Caco-2 (cell line): ENCODE results near the gene PDK1. TPM values are rescaled to one million over a fixed set of nuclear protein-coding genes. Genes with fewer than 3 reads are reported as not detected.

Experiments used
- BruUV-seq: library from RNA; stranded (reverse); fragments of 400-500 nt; replicated peaks from 2 replicates; lab custom pipeline; 2021; lab: Mats Ljungman, UMichigan
- CTCF ChIA-PET: fragments of 300-600 bp; sonication (Branson Sonifier 250); formaldehyde crosslinking; loops from one replicate; lab custom pipeline; 2022; ENCODE audit warnings: antibody characterized with exemption; lab: Charles Lee
- POLR2A ChIA-PET: fragments of 300-600 bp; sonication (Branson Sonifier 250); formaldehyde crosslinking; loops from one replicate; lab custom pipeline; 2022; ENCODE audit warnings: antibody characterized with exemption; lab: Charles Lee
- DNase-seq, 2 experiments: peaks; one replicate each; pipeline versions ENCODE4 v3.0.0 to v3.0.0-alpha.2; 2020 to 2022
- H3K27me3 ChIP-seq: replicated peaks from 2 replicates; pipeline ENCODE4 v1.6.0; 2011; ENCODE audit warnings: low read length; ENCODE audit not compliant: control insufficient read depth, insufficient read depth
- H3K36me3 ChIP-seq: 2 replicates; pipeline ENCODE4 v1.5.1; 2011; ENCODE audit warnings: low read length; ENCODE audit not compliant: control insufficient read depth, insufficient read depth
- H3K4me1 ChIP-seq: fragments of 250-450 bp; sonication (Bioruptor Pico); 2 replicates; pipeline ENCODE4 v1.5.1; 2020; ENCODE audit warnings: mild to moderate bottlenecking
- H3K4me3 ChIP-seq: 2 replicates; pipeline ENCODE4 v1.5.1; 2011; ENCODE audit warnings: low read depth, mild to moderate bottlenecking, control low read depth, low read length
- H3K9me3 ChIP-seq: fragments of 250-450 bp; sonication (Bioruptor Pico); 2 replicates; pipeline ENCODE4 v1.5.1; 2020; ENCODE audit warnings: mild to moderate bottlenecking, moderate library complexity
- H3K27ac Mint-ChIP-seq: one replicate; pipeline ENCODE4 v1.8.0; 2022; ENCODE audit warnings: mixed read lengths; ENCODE audit not compliant: unreplicated experiment
- H3K27me3 Mint-ChIP-seq: one replicate; pipeline ENCODE4 v1.8.0; 2022; ENCODE audit warnings: mixed read lengths; ENCODE audit not compliant: insufficient read depth, unreplicated experiment
- H3K36me3 Mint-ChIP-seq: one replicate; pipeline ENCODE4 v1.8.0; 2022; ENCODE audit warnings: mild to moderate bottlenecking, mixed read lengths; ENCODE audit not compliant: insufficient read depth, unreplicated experiment
- H3K4me1 Mint-ChIP-seq: one replicate; pipeline ENCODE4 v1.8.0; 2022; ENCODE audit warnings: low read depth, mixed read lengths; ENCODE audit not compliant: unreplicated experiment
- H3K4me3 Mint-ChIP-seq: one replicate; pipeline ENCODE4 v1.8.0; 2022; ENCODE audit warnings: mild to moderate bottlenecking, moderate library complexity, mixed read lengths; ENCODE audit not compliant: unreplicated experiment
- H3K9me3 Mint-ChIP-seq: one replicate; pipeline ENCODE4 v1.8.0; 2022; ENCODE audit warnings: mixed read lengths; ENCODE audit not compliant: unreplicated experiment
- CTCF ChIP-seq, 2 experiments: fragments of 200-600 bp in 1 of 2; IDR thresholded peaks; 1 replicate in 1 of 2; 2 replicates in 1 of 2; pipeline versions ENCODE4 v1.5.1 to v1.8.0; 2011 to 2022; ENCODE audit warnings: antibody characterized with exemption in 1 of 2, control low read depth in 1 of 2, inconsistent platforms in 1 of 2, low read depth in 1 of 2, low read length in 1 of 2, mild to moderate bottlenecking in 1 of 2, moderate library complexity in 1 of 2; ENCODE audit not compliant: insufficient read depth in 1 of 2, severe bottlenecking in 1 of 2, unreplicated experiment in 1 of 2
- intact Hi-C: fragments of 100-400 bp; cut with micrococcal nuclease; formaldehyde crosslinking; loops from one replicate; pipeline ENCODE4 v1.10.0; 2022; ENCODE audit not compliant: unreplicated experiment
- total RNA-seq: library from RNA; stranded (reverse); gene quantifications from 2 replicates; pipeline ENCODE4 v1.2.3, GENCODE V29; 2022

The PDK1 gene
- total RNA-seq, 1 experiment from 2014 or later, result 11.0 TPM

DNA sequence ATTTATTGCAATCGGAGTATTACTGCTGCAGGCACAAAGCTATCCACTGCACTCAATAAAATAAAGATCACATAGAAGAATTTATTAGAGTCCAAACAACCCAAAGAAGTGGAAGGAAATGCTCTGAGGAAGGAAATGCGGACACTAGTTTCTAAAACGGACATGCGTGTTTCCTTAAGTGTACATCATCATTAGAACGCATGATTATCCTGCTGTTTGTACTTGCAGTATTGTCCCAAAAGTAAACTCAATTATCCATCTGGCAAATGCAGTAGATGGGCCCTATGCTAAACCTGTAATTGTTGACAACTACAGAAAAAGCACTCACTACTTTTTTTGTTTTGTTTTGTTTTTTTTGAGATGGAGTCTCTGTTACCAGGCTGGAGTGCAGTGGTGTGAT is 53.6 kb downstream of the PDK1 start:
- CTCF ChIA-PET, result no interaction called here
- BruUV-seq, result no TSS peak
- POLR2A ChIA-PET, result no interaction called here

DNA sequence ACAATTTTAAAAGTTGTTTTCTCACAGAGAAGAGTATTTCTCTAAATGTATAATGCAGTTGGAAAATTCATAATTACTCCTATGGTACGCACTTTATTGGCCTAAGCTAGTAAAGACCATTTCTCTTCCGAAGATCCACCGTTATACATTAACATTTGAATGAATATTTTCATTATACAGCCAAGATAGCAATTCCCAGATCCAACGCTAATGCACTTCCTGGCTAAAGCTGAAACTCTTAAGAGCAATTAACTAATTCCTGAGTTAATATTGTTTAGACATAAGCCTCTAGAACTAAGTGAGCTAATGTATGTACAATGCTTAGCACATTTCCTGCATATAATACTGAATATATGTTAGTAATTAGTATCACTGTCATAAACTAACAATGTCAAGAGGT is 56.2 kb downstream of the PDK1 start:
- CTCF ChIA-PET, result no interaction called here
- H3K27me3 Mint-ChIP-seq, result no peaks in the 10 kb centered on the region
- POLR2A ChIA-PET, result no interaction called here

More for the DNA sequence above, 53.6 kb downstream of the PDK1 start:
- Mint-ChIP-seq H3K27me3 (no peaks in the 10 kb centered on the region), H3K27ac (no peak overlapping the region), H3K9me3 (no peaks in the 10 kb centered on the region), H3K4me1 (peaks cover 4% of the 10 kb centered on the region), H3K4me3 (no peak overlapping the region), H3K36me3 (no peaks in the 10 kb centered on the region)
- Histone ChIP-seq H3K4me3 (no peak overlapping the region), H3K36me3 (no peaks in the 10 kb centered on the region), H3K9me3 (no peaks in the 10 kb centered on the region), H3K27me3 (no peaks in the 10 kb centered on the region), H3K4me1 (no peaks in the 10 kb centered on the region)
- intact Hi-C loops, result no loop called here
- no peak for DNase-seq
- no peak for TF ChIP-seq CTCF (IDR thresholded peaks at IDR 0.05; ENCODE audit: insufficient read depth in 1 of 2, low read depth in 1 of 2, low read length in 1 of 2, severe bottlenecking in 1 of 2, unreplicated experiment in 1 of 2)

DNA sequence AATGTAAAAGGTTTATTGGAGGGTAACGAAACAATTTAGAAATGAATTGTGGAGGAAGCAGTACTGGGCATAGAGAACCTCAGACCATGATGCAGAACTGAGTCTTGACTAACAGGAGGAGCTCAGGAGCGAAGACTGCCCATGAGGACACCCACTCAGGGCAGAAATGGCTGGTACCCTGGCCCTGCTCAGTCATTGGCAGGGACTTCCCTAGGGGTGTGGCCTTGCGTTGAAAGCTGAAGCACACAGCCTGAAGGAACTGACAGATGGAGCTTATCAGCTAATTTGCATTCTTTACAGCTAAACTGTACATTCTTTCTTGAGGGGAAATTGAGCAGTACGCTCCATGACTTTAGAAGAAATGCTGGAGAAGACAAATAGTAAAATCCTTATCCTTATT is 57.1 kb downstream of the PDK1 start:
- H3K9me3 Mint-ChIP-seq, result no peaks in the 10 kb centered on the region
- no peak overlapping the region for H3K4me3 Mint-ChIP-seq
- Histone ChIP-seq H3K9me3 (no peaks in the 10 kb centered on the region), H3K4me3 (no peak overlapping the region), H3K27me3 (no peaks in the 10 kb centered on the region), H3K4me1 (no peaks in the 10 kb centered on the region), H3K36me3 (no peaks in the 10 kb centered on the region)
- H3K27me3 Mint-ChIP-seq, result no peaks in the 10 kb centered on the region
- no peaks in the 10 kb centered on the region for H3K36me3 Mint-ChIP-seq
- TF ChIP-seq CTCF (IDR thresholded peaks at IDR 0.05; ENCODE audit: insufficient read depth in 1 of 2, low read depth in 1 of 2, low read length in 1 of 2, severe bottlenecking in 1 of 2, unreplicated experiment in 1 of 2), result no peak
- H3K4me1 Mint-ChIP-seq, result peaks cover 4% of the 10 kb centered on the region
- no peak overlapping the region for H3K27ac Mint-ChIP-seq
- peak; percentile 14 to 59 for DNase-seq
- ChIA-PET CTCF (interaction anchor here (1.7 kb wide), 1 partner anchor 97 kb away, joined by 10 read pairs; no protein-coding TSS in a partner anchor), POLR2A (no interaction called here)
- no TSS peak for BruUV-seq
- intact Hi-C loops, result no loop called here

More for the DNA sequence above, 56.2 kb downstream of the PDK1 start:
- no peak for DNase-seq
- no peaks in the 10 kb centered on the region for H3K36me3 ChIP-seq
- TF ChIP-seq CTCF (IDR thresholded peaks at IDR 0.05; ENCODE audit: insufficient read depth in 1 of 2, low read depth in 1 of 2, low read length in 1 of 2, severe bottlenecking in 1 of 2, unreplicated experiment in 1 of 2), result no peak
- no peaks in the 10 kb centered on the region for H3K4me1 ChIP-seq
- Mint-ChIP-seq H3K27ac (no peak overlapping the region), H3K36me3 (no peaks in the 10 kb centered on the region), H3K4me3 (no peak overlapping the region), H3K9me3 (no peaks in the 10 kb centered on the region), H3K4me1 (peaks cover 4% of the 10 kb centered on the region)
- no peaks in the 10 kb centered on the region for H3K27me3 ChIP-seq
- no peaks in the 10 kb centered on the region for H3K9me3 ChIP-seq
- intact Hi-C loops, result no loop called here
- H3K4me3 ChIP-seq, result no peak overlapping the region
- no TSS peak for BruUV-seq
